HG02798 (cell line): ENCODE data around the gene DHRS4L2.
"Not testable (repeated sequence)": the region's sequence is repeated elsewhere in the genome, so short reads cannot be mapped to it uniquely, and the experiment has no call there.

ENCODE experiments used
- ATAC-seq: cut with Tn5 transposase; IDR thresholded peaks from one replicate; pipeline ENCODE4 v1.9.1; 2021; ENCODE audit warnings: mild to moderate bottlenecking; ENCODE audit not compliant: unreplicated experiment, poor library complexity

DHRS4L2 gene

GRCh38 chr14:23970283-23970659 is 18.5 kb upstream of the DHRS4L2 start:
- ATAC-seq = not testable (repeated sequence)

DNA sequence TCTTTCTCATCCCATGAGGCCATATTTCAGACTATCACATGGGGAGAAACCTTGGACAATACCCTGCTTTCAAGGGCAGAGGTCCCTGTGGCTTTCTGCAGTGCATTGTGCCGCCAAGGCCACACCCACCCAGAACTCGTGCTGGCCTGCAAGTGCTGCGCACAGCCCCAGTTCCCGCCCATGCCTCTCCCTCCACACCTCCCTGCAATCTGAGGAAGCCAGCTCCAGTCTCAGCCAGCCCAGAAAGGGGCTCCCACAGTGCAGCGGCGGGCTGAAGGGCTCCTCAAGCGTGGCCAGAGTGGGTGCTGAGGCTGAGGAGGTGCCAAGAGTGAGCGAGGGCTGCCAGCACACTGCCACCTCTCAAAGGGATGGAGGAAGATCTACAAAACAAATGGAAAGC is 15.6 kb upstream of the DHRS4L2 start:
- not testable (repeated sequence) for ATAC-seq

GRCh38 chr14:23974041-23974440 is 14.7 kb upstream of the DHRS4L2 start:
- ATAC-seq = not testable (repeated sequence)

DNA sequence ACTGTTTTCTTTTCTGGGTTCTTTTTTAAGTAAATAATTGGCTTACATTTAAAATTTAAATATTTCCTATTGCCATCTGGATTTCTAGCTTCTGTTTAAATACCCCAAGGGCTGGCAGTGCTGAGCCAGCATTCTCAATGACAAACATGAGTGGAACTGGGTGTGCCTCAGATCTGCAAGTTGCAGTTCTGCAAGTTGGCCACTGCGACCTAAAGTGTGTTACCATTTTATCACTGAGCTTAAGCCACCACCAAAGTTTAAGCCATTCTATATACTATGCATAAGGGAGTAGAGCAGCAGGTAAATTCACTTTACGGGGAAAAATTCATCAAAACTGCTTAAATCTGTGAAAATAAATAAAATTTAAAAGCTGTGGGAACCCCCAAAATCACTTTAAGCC is 11.5 kb upstream of the DHRS4L2 start:
- not testable (repeated sequence) for ATAC-seq

DNA sequence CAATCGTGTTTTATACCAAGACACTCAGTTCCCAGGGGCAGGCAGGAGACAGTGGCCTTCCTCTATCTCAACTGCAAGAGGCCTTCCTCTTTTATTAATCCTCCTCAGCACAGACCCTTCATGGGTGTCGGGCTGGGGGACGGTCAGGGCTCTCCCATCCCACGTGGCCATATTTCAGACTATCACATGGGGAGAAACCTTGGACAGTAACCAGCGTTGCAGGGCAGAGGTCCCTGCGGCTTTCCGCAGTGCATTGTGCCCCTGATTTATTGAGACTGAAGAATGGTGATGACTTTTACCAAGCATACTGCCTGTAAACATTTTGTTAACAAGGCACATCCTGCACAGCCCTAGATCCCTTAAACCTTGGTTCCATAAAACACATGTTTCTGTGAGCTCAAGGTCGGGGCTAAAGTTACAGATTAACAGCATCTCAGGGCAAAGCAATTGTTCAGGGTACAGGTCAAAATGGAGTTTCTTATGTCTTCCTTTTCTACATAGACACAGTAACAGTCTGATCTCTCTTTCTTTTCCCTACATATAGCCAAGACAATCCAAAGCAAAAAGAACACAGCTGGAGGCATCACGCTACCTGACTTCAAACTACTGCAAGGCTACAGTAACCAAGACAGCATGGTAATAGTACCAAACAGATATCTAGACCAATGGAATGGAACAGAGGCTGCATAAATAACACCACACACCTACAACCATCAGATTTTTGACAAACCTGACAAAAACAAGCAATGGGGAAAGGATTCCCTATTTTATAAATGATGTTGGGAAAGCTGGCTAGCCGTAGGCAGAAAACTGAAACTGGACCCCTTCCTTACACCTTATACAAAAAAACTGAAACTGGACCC is 6.5 kb upstream of the DHRS4L2 start:
- ATAC-seq = not testable (repeated sequence)

DNA sequence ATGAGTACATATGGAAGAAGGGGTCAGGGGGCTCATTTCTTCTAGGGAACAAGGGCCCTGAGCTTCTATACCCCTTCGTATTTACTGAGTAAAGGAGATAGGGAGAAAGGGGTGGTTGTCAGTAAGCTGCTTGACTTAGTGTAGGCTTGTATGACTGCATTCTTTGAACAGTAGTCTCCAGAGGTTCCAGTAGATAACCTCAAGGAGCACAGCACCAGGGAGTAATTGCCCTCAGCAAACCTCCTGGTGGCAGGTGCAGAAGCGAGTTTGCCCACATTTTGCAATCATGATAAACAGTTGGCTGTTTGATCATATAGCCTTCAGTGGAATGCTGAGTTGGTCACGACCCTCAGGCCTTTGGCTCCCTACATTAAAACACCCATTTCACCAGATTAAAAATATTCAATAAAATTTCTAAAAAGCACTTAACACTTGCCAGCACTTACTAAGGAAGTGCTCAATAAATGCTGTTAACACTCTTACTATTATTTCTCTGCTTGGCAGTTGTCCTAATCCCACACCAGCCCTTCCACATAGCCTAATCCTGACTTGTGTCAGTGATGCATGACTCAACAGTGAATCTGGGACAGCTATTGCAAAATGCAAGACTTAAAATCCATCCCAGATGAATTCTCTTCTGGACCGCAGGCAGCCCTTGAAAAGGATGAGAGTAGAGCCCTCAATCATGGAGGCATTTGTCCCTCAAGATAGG is 3.7 kb upstream of the DHRS4L2 start:
- ATAC-seq = no peak

DNA sequence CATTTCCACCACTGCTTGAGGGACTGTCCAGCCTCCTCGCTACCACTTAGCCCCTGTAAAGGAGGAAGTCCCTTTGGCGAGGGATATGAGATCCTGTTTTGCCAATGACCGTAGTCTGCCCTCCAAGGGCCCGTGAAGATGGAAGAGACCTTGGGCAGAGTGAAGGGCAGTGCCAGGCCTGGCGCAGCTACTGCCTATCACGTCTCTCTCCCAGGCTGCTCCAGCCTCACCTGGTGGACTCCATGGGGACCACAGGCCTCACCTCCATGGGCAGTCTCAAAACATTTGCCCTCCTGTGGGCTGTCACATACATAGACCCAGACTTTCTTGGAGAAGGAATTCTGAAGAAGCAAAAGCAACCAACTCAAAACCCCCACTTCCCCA is 514 bp upstream of the DHRS4L2 start:
- peak; percentile 8 for ATAC-seq

- ATAC-seq = peak; percentile 32
These were observed 1.2 kb downstream of the DHRS4L2 start for GRCh38 chr14:23989734-23990445.

DNA sequence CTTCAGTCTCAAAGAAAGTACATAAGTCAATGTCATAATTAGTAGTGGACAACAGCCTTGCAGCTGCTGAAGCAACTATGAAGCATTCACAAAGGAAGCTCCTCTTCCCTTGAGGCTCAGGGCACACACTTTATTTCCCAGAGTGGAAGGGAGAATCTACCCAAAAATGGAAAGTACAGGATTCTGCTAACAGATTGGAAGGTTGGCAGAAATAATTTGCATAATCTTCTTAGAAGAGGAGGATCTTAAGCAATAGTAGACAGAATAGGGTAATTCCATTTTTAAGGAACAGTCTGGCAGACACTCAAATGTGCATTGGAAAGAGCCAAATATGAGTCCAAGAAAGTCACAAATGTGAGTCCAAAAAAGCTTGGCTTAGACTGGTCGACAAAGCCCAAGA is 2.2 kb downstream of the DHRS4L2 start:
- not testable (repeated sequence) for ATAC-seq

GRCh38 chr14:23993042-23993441 is 4.3 kb downstream of the DHRS4L2 start:
- ATAC-seq = not testable (repeated sequence)

DNA sequence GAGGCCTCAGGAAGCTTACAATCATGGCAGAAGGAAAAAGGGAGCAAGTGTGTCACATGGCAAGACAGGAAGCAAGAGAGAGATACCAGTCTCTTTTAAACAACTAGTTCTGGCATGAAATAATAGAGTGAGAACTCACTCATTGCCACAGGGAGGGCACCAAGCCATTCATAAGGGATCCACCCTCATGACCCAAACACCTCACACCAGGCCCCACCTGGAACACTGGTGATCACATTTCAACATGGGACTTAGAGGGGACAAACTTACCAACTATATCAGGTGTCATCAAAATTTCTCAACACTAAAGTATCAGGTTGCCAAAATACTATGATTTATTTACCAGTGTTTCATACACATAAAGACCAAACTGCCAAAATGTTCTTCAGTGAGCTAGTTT is 7.3 kb downstream of the DHRS4L2 start:
- ATAC-seq = not testable (repeated sequence)

- ATAC-seq = not testable (repeated sequence)
These were observed 8.1 kb downstream of the DHRS4L2 start for GRCh38 chr14:23996825-23997224.

- not testable (repeated sequence) for ATAC-seq
These were observed 10.9 kb downstream of the DHRS4L2 start for GRCh38 chr14:23999640-24000039.

GRCh38 chr14:24001078-24001477 is 12.3 kb downstream of the DHRS4L2 start:
- not testable (repeated sequence) for ATAC-seq

- ATAC-seq = not testable (repeated sequence)
These were observed 12.9 kb downstream of the DHRS4L2 start for GRCh38 chr14:24001679-24002078.

DNA sequence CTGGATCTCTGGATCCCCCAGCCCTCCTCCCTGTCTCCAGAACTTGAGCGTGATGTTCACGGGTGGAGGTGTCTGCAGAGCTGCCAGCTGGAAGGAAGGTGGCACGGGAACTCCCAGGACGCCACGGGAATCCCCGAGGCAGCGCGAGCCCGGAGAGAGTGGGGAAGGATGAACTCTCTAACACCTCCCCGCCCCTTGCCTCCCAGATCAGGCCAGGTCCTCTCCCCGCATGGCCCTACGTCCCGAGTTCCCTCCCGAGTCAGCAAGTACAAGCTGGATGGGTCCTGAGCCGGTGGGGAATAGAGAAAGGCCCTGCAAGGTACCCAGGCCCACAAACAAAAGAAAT is 17.7 kb downstream of the DHRS4L2 start:
- peak; percentile 43 for ATAC-seq

- ATAC-seq = peak; percentile 91
These were observed 18.3 kb downstream of the DHRS4L2 start for GRCh38 chr14:24006817-24007652.

- ATAC-seq = no peak
These were observed 22.3 kb downstream of the DHRS4L2 start for GRCh38 chr14:24011051-24011450.

GRCh38 chr14:24012726-24013273 is 24.1 kb downstream of the DHRS4L2 start:
- ATAC-seq = not testable (repeated sequence)
